ENCODE measurements around the gene SLC15A1.

SLC15A1 gene

DNA sequence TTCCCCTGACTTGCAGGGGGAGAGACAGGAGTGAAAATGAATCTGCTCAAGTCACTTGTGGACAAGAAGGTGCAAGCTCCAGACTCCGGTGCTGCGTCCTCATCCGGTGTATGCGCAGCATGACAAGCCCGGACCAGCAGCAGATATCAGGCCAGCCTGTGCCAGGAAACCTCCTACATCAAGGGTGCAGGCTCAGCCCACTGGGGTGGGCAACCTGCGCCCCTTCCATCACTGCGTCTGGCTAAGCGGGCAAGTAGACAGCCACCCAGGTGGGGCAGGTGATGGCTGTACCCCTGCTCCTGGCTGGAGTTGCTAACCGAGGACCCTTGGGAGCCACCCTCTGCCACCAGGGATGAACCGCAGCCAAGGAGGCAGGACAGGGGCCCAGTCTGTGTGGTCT lies 32.9 kb upstream of the SLC15A1 start:
- H2AK5ac ChIP-seq (ENCODE audit: low read depth, low read length) = no peak overlapping the region
- peak overlapping the region; percentile 10 for H2BK5ac ChIP-seq (ENCODE audit: low read length)
- no CpG with 5 or more reads among the region's 10 CpGs for WGBS, 2 donors (ENCODE audit: extremely low coverage in 2 of 2, insufficient read length in 2 of 2, insufficient replicate concordance in 1 of 2)
- H3K4me1 ChIP-seq (ENCODE audit: control insufficient read depth in 2 of 2, insufficient read depth in 1 of 2, low read depth in 1 of 2, low read length in 2 of 2) = peaks cover 0 to 4% of the 10 kb centered on the region in 2 donors
- peak overlapping the region; percentile 2 for H3K14ac ChIP-seq (ENCODE audit: low read length)
- H3K27me3 ChIP-seq (ENCODE audit: control insufficient read depth in 3 of 3, insufficient read depth in 3 of 3, low read depth in 1 of 3, low read length in 3 of 3) = peaks cover 0 to 22% (median 0%) of the 10 kb centered on the region in 3 experiments
- no peak overlapping the region for H2AFZ ChIP-seq (ENCODE audit: low read length)
- no peak for DNase-seq (ENCODE audit: low spot score)
- H3K4ac ChIP-seq (ENCODE audit: low read length) = no peak overlapping the region
- no peak overlapping the region for H2BK12ac ChIP-seq (ENCODE audit: low read length)
- H3K9ac ChIP-seq (ENCODE audit: low read depth, low read length, poor library complexity) = no peak overlapping the region
- no peaks in the 10 kb centered on the region for H3K79me1 ChIP-seq (ENCODE audit: low read depth, low read length)
- no peak overlapping the region for H4K91ac ChIP-seq (ENCODE audit: low read depth, low read length, poor library complexity)
- H3K9me3 ChIP-seq (replicated peaks in 1 of 2; ENCODE audit: control insufficient read depth in 2 of 2, insufficient read depth in 1 of 2, low read depth in 1 of 2, low read length in 2 of 2) = peaks cover 0 to 3% of the 10 kb centered on the region in 2 donors
- no peak overlapping the region for H3K27ac ChIP-seq (replicated peaks; ENCODE audit: low read length)
- no peak overlapping the region for H2BK120ac ChIP-seq (ENCODE audit: low read depth, low read length)
- H3K23ac ChIP-seq (ENCODE audit: low read depth, low read length, poor library complexity) = no peak overlapping the region
- H3K4me3 ChIP-seq (ENCODE audit: low read length in 2 of 2) = no peak overlapping the region
- no peak overlapping the region for H3K4me2 ChIP-seq (ENCODE audit: insufficient read depth, low read length, poor library complexity, severe bottlenecking)
- no peak overlapping the region for H2BK15ac ChIP-seq (ENCODE audit: low read length)
- no peak overlapping the region for H4K8ac ChIP-seq (ENCODE audit: low read depth, low read length)
- H3K36me3 ChIP-seq (replicated peaks in 1 of 2; ENCODE audit: control insufficient read depth in 2 of 2, insufficient read depth in 2 of 2, low read length in 2 of 2) = no peaks in the 10 kb centered on the region
- H3K18ac ChIP-seq (ENCODE audit: low read length) = peak overlapping the region; percentile 35

DNA sequence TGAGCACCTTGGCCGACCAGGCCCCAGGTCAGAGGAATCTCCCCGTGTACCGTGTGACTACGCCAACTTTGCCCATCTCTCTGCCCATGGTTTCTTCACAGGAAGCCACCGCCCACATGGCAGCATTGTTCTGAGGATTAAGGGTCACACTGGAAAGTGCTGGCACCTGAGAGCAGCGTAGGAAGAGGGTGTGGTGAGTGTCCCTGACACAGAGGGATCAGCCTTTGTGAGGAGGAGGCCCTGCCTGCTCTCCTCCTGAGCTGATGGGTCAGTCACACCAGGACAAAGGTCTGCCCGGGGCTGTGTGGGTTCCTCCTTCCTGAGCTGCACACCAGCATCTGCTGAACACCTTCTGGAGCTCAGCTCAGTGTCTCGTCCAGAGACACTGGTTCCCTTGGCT lies 32.2 kb upstream of the SLC15A1 start:
- Histone ChIP-seq H3K9ac (ENCODE audit: low read depth, low read length, poor library complexity) (no peak overlapping the region), H2BK5ac (ENCODE audit: low read length) (no peak overlapping the region), H3K14ac (ENCODE audit: low read length) (peak overlapping the region; percentile 26), H2BK15ac (ENCODE audit: low read length) (peak overlapping the region; percentile 71), H3K79me1 (ENCODE audit: low read depth, low read length) (no peaks in the 10 kb centered on the region), H2BK120ac (ENCODE audit: low read depth, low read length) (no peak overlapping the region), H4K8ac (ENCODE audit: low read depth, low read length) (peak overlapping the region; percentile 19), H3K9me3 (replicated peaks in 1 of 2; ENCODE audit: control insufficient read depth in 2 of 2, insufficient read depth in 1 of 2, low read depth in 1 of 2, low read length in 2 of 2) (peaks cover 0 to 3% of the 10 kb centered on the region in 2 donors), H3K4me1 (ENCODE audit: control insufficient read depth in 2 of 2, insufficient read depth in 1 of 2, low read depth in 1 of 2, low read length in 2 of 2) (peaks cover 0 to 4% of the 10 kb centered on the region in 2 donors), H3K4me3 (ENCODE audit: low read length in 2 of 2) (no peak overlapping the region), H3K18ac (ENCODE audit: low read length) (peak overlapping the region; percentile 80), H3K36me3 (replicated peaks in 1 of 2; ENCODE audit: control insufficient read depth in 2 of 2, insufficient read depth in 2 of 2, low read length in 2 of 2) (no peaks in the 10 kb centered on the region), H4K91ac (ENCODE audit: low read depth, low read length, poor library complexity) (no peak overlapping the region), H3K27ac (replicated peaks; ENCODE audit: low read length) (no peak overlapping the region), H3K4ac (ENCODE audit: low read length) (peak overlapping the region; percentile 56), H2AK5ac (ENCODE audit: low read depth, low read length) (peak overlapping the region; percentile 12), H3K27me3 (ENCODE audit: control insufficient read depth in 3 of 3, insufficient read depth in 3 of 3, low read depth in 1 of 3, low read length in 3 of 3) (peaks cover 0 to 22% (median 0%) of the 10 kb centered on the region in 3 experiments), H3K23ac (ENCODE audit: low read depth, low read length, poor library complexity) (no peak overlapping the region), H3K4me2 (ENCODE audit: insufficient read depth, low read length, poor library complexity, severe bottlenecking) (no peak overlapping the region), H2BK12ac (ENCODE audit: low read length) (no peak overlapping the region), H2AFZ (ENCODE audit: low read length) (no peak overlapping the region)
- no peak for DNase-seq (ENCODE audit: low spot score)
- no CpG with 5 or more reads among the region's 8 CpGs for WGBS, 2 donors (ENCODE audit: extremely low coverage in 2 of 2, insufficient read length in 2 of 2, insufficient replicate concordance in 1 of 2)

DNA sequence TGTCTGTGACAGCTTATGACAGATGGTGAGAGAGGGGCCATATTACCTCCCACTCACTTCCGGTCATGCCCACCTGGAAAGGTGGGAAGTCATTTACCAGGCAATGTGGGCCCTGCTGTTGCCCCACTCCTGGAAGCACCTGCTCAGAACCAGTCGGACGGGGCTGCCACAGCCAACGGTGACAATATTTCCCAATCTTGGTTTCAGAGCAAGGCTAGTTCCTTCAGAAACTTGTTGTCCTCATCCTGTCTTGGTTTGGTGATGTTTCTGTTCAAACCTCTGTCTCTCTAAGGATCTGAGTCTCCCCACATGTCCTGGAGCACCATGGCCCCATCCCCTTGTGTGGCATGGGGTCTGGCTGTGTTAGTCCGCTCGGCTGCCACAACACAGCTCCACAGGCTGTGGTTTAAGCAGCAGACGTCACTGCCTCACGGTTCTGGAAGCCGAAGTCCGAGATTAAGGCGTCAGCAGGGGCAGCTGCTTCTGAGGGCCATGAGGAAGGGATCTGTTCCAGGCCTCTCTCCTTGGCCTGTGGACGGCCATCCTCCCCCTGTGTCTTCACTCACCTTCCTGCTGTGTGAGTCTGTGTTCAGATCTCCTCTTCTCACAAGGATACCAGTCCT lies 31.5 kb upstream of the SLC15A1 start:
- Histone ChIP-seq H3K4me3 (ENCODE audit: low read length in 2 of 2) (no peak overlapping the region), H3K4me1 (ENCODE audit: control insufficient read depth in 2 of 2, insufficient read depth in 1 of 2, low read depth in 1 of 2, low read length in 2 of 2) (peaks cover 0 to 4% of the 10 kb centered on the region in 2 donors), H3K79me1 (ENCODE audit: low read depth, low read length) (no peaks in the 10 kb centered on the region), H3K4me2 (ENCODE audit: insufficient read depth, low read length, poor library complexity, severe bottlenecking) (no peak overlapping the region), H3K27me3 (ENCODE audit: control insufficient read depth in 3 of 3, insufficient read depth in 3 of 3, low read depth in 1 of 3, low read length in 3 of 3) (peaks cover 0 to 22% (median 0%) of the 10 kb centered on the region in 3 experiments), H3K9me3 (replicated peaks in 1 of 2; ENCODE audit: control insufficient read depth in 2 of 2, insufficient read depth in 1 of 2, low read depth in 1 of 2, low read length in 2 of 2) (peaks cover 0 to 3% of the 10 kb centered on the region in 2 donors), H4K8ac (ENCODE audit: low read depth, low read length) (no peak overlapping the region), H3K27ac (replicated peaks; ENCODE audit: low read length) (no peak overlapping the region), H2AFZ (ENCODE audit: low read length) (no peak overlapping the region), H3K4ac (ENCODE audit: low read length) (no peak overlapping the region), H2AK5ac (ENCODE audit: low read depth, low read length) (no peak overlapping the region), H3K18ac (ENCODE audit: low read length) (peak overlapping the region; percentile 20), H3K36me3 (replicated peaks in 1 of 2; ENCODE audit: control insufficient read depth in 2 of 2, insufficient read depth in 2 of 2, low read length in 2 of 2) (no peaks in the 10 kb centered on the region), H2BK5ac (ENCODE audit: low read length) (no peak overlapping the region), H2BK120ac (ENCODE audit: low read depth, low read length) (no peak overlapping the region), H2BK15ac (ENCODE audit: low read length) (no peak overlapping the region), H3K14ac (ENCODE audit: low read length) (no peak overlapping the region), H3K23ac (ENCODE audit: low read depth, low read length, poor library complexity) (no peak overlapping the region), H2BK12ac (ENCODE audit: low read length) (no peak overlapping the region), H3K9ac (ENCODE audit: low read depth, low read length, poor library complexity) (no peak overlapping the region), H4K91ac (ENCODE audit: low read depth, low read length, poor library complexity) (no peak overlapping the region)
- no CpG with 5 or more reads among the region's 12 CpGs for WGBS, 2 donors (ENCODE audit: extremely low coverage in 2 of 2, insufficient read length in 2 of 2, insufficient replicate concordance in 1 of 2)
- DNase-seq (ENCODE audit: low spot score) = no peak

DNA sequence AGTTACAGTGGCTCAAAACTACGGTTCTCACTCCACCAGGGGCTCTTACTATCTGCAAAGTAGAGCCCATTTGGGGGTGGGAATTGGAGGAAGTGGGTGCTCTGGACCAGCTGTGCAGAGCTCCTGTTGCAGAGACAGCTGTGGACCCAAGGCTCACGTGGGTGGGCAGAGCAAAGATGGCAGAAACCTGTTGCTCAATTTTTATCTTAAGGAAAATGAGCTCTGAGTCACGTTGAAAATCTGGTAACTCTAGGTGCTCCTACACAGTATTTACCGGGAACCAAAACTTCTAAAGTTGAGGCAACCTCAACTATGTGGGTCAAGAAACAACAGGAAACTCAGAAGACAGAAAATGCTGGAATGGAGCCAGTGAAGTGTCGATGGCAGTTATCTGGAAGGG lies 30.2 kb upstream of the SLC15A1 start:
- no CpG with 5 or more reads among the region's 5 CpGs for WGBS, 2 donors (ENCODE audit: extremely low coverage in 2 of 2, insufficient read length in 2 of 2, insufficient replicate concordance in 1 of 2)
- Histone ChIP-seq H3K27ac (replicated peaks; ENCODE audit: low read length) (no peak overlapping the region), H3K27me3 (ENCODE audit: control insufficient read depth in 3 of 3, insufficient read depth in 3 of 3, low read depth in 1 of 3, low read length in 3 of 3) (peaks cover 0 to 22% (median 0%) of the 10 kb centered on the region in 3 experiments)

More for the DNA sequence above, 30.2 kb upstream of the SLC15A1 start:
- no peak overlapping the region for H2AK5ac ChIP-seq (ENCODE audit: low read depth, low read length)
- H3K14ac ChIP-seq (ENCODE audit: low read length) = no peak overlapping the region
- DNase-seq (ENCODE audit: low spot score) = no peak
- peaks cover 0 to 3% of the 10 kb centered on the region in 2 donors for H3K9me3 ChIP-seq (replicated peaks in 1 of 2; ENCODE audit: control insufficient read depth in 2 of 2, insufficient read depth in 1 of 2, low read depth in 1 of 2, low read length in 2 of 2)
- H3K4me2 ChIP-seq (ENCODE audit: insufficient read depth, low read length, poor library complexity, severe bottlenecking) = no peak overlapping the region
- no peak overlapping the region for H2AFZ ChIP-seq (ENCODE audit: low read length)
- no peak overlapping the region for H2BK120ac ChIP-seq (ENCODE audit: low read depth, low read length)
- H2BK5ac ChIP-seq (ENCODE audit: low read length) = no peak overlapping the region
- H3K79me1 ChIP-seq (ENCODE audit: low read depth, low read length) = no peaks in the 10 kb centered on the region
- H3K4me1 ChIP-seq (ENCODE audit: control insufficient read depth in 2 of 2, insufficient read depth in 1 of 2, low read depth in 1 of 2, low read length in 2 of 2) = peaks cover 0 to 4% of the 10 kb centered on the region in 2 donors
- H3K4me3 ChIP-seq (ENCODE audit: low read length in 2 of 2) = no peak overlapping the region
- H3K4ac ChIP-seq (ENCODE audit: low read length) = no peak overlapping the region
- no peak overlapping the region for H4K8ac ChIP-seq (ENCODE audit: low read depth, low read length)
- H3K36me3 ChIP-seq (replicated peaks in 1 of 2; ENCODE audit: control insufficient read depth in 2 of 2, insufficient read depth in 2 of 2, low read length in 2 of 2) = no peaks in the 10 kb centered on the region
- H3K18ac ChIP-seq (ENCODE audit: low read length) = no peak overlapping the region
- H3K23ac ChIP-seq (ENCODE audit: low read depth, low read length, poor library complexity) = no peak overlapping the region
- no peak overlapping the region for H4K91ac ChIP-seq (ENCODE audit: low read depth, low read length, poor library complexity)
- no peak overlapping the region for H3K9ac ChIP-seq (ENCODE audit: low read depth, low read length, poor library complexity)
- H2BK12ac ChIP-seq (ENCODE audit: low read length) = no peak overlapping the region
- no peak overlapping the region for H2BK15ac ChIP-seq (ENCODE audit: low read length)
